ACC112 (cell line): ENCODE results near the gene KATNB1.
"Not testable (repeated sequence)": the region's sequence is repeated elsewhere in the genome, so short reads cannot be mapped to it uniquely, and the experiment has no call there.

Source experiments
- H2AFZ ChIP-seq: fragments of 200-600 bp; sonication (generic); one replicate; pipeline ENCODE4 v1.6.0; 2017; ENCODE audit warnings: antibody characterized with exemption, low read length; ENCODE audit not compliant: unreplicated experiment
- H3K27ac ChIP-seq: fragments of 200-600 bp; sonication (generic); 2 replicates; pipeline ENCODE4 v1.5.1; 2014; ENCODE audit warnings: low read depth, mild to moderate bottlenecking, antibody characterized with exemption, low read length, moderate library complexity
- H3K27me3 ChIP-seq: fragments of 200-600 bp; sonication (generic); 2 replicates; pipeline ENCODE4 v1.6.1; 2014; ENCODE audit warnings: mild to moderate bottlenecking, antibody characterized with exemption, low read length, moderate library complexity, mixed read lengths; ENCODE audit not compliant: insufficient read depth
- H3K36me3 ChIP-seq: fragments of 200-600 bp; sonication (generic); 2 replicates; pipeline ENCODE4 v1.6.1; 2016; ENCODE audit warnings: mild to moderate bottlenecking, antibody characterized with exemption, low read length, moderate library complexity, mixed read lengths; ENCODE audit not compliant: insufficient read depth
- H3K4me1 ChIP-seq: fragments of 200-600 bp; sonication (generic); one replicate; pipeline ENCODE4 v1.6.1; 2016; ENCODE audit warnings: low read length, mixed read lengths; ENCODE audit not compliant: insufficient read depth, unreplicated experiment, control insufficient read depth
- H3K4me3 ChIP-seq: fragments of 200-600 bp; sonication (generic); 2 replicates; pipeline ENCODE4 v1.5.1; 2014; ENCODE audit warnings: mild to moderate bottlenecking, low read depth, low read length
- H3K79me2 ChIP-seq: fragments of 200-600 bp; sonication (generic); one replicate; pipeline ENCODE4 v1.6.0; 2016; ENCODE audit warnings: low read length; ENCODE audit not compliant: control insufficient read depth, unreplicated experiment, insufficient read depth

The KATNB1 gene

GRCh38 chr16:57703416-57704010 lies 32.1 kb upstream of the KATNB1 start:
- Histone ChIP-seq H3K27ac (no peak overlapping the region), H3K79me2 (no peaks in the 10 kb centered on the region), H2AFZ (no peak overlapping the region), H3K4me3 (no peak overlapping the region), H3K27me3 (peaks cover 22% of the 10 kb centered on the region), H3K4me1 (no peaks in the 10 kb centered on the region), H3K36me3 (no peaks in the 10 kb centered on the region)

GRCh38 chr16:57704011-57704904 lies 31.3 kb upstream of the KATNB1 start:
- no peak overlapping the region for H2AFZ ChIP-seq
- no peaks in the 10 kb centered on the region for H3K4me1 ChIP-seq

GRCh38 chr16:57704905-57705852 lies 30.4 kb upstream of the KATNB1 start:
- no peak overlapping the region for H3K27ac ChIP-seq
- no peaks in the 10 kb centered on the region for H3K36me3 ChIP-seq
- no peaks in the 10 kb centered on the region for H3K4me1 ChIP-seq
- H3K27me3 ChIP-seq: peaks cover 35% of the 10 kb centered on the region
- H2AFZ ChIP-seq: no peak overlapping the region
- H3K4me3 ChIP-seq: no peak overlapping the region
- H3K79me2 ChIP-seq: no peaks in the 10 kb centered on the region

More at GRCh38 chr16:57704011-57704904, 31.3 kb upstream of the KATNB1 start:
- Histone ChIP-seq H3K27me3 (peaks cover 26% of the 10 kb centered on the region), H3K27ac (no peak overlapping the region), H3K4me3 (no peak overlapping the region), H3K36me3 (no peaks in the 10 kb centered on the region), H3K79me2 (no peaks in the 10 kb centered on the region)

- Histone ChIP-seq H3K27me3 (peaks cover 43% of the 10 kb centered on the region), H3K4me1 (no peaks in the 10 kb centered on the region), H3K36me3 (no peaks in the 10 kb centered on the region), H3K27ac (no peak overlapping the region), H3K4me3 (no peak overlapping the region), H2AFZ (no peak overlapping the region), H3K79me2 (no peaks in the 10 kb centered on the region)
Measured at GRCh38 chr16:57706717-57707116, 28.9 kb upstream of the KATNB1 start.

GRCh38 chr16:57707331-57707730 lies 28.2 kb upstream of the KATNB1 start:
- H2AFZ ChIP-seq: no peak overlapping the region
- peaks cover 43% of the 10 kb centered on the region for H3K27me3 ChIP-seq
- no peaks in the 10 kb centered on the region for H3K4me1 ChIP-seq
- H3K27ac ChIP-seq: no peak overlapping the region
- no peaks in the 10 kb centered on the region for H3K79me2 ChIP-seq
- no peaks in the 10 kb centered on the region for H3K36me3 ChIP-seq
- H3K4me3 ChIP-seq: no peak overlapping the region

GRCh38 chr16:57708168-57708567 lies 27.4 kb upstream of the KATNB1 start:
- peaks cover 48% of the 10 kb centered on the region for H3K27me3 ChIP-seq
- no peaks in the 10 kb centered on the region for H3K79me2 ChIP-seq
- H2AFZ ChIP-seq: no peak overlapping the region
- H3K27ac ChIP-seq: no peak overlapping the region
- no peaks in the 10 kb centered on the region for H3K4me1 ChIP-seq
- H3K4me3 ChIP-seq: no peak overlapping the region
- H3K36me3 ChIP-seq: no peaks in the 10 kb centered on the region

GRCh38 chr16:57709663-57710062 lies 25.9 kb upstream of the KATNB1 start:
- Histone ChIP-seq H3K4me3 (no peak overlapping the region), H3K36me3 (no peaks in the 10 kb centered on the region), H3K27ac (no peak overlapping the region), H2AFZ (no peak overlapping the region), H3K79me2 (no peaks in the 10 kb centered on the region), H3K4me1 (no peaks in the 10 kb centered on the region), H3K27me3 (peaks cover 60% of the 10 kb centered on the region)

GRCh38 chr16:57711346-57711745 lies 24.2 kb upstream of the KATNB1 start:
- H3K4me3 ChIP-seq: no peak overlapping the region
- peaks cover 66% of the 10 kb centered on the region for H3K27me3 ChIP-seq
- H2AFZ ChIP-seq: no peak overlapping the region
- H3K27ac ChIP-seq: no peak overlapping the region
- H3K36me3 ChIP-seq: no peaks in the 10 kb centered on the region
- no peaks in the 10 kb centered on the region for H3K79me2 ChIP-seq
- H3K4me1 ChIP-seq: no peaks in the 10 kb centered on the region

- Histone ChIP-seq H3K27ac (no peak overlapping the region), H3K36me3 (no peaks in the 10 kb centered on the region), H3K4me1 (no peaks in the 10 kb centered on the region), H3K4me3 (no peak overlapping the region), H3K27me3 (peaks cover 68% of the 10 kb centered on the region), H2AFZ (no peak overlapping the region), H3K79me2 (no peaks in the 10 kb centered on the region)
Measured at GRCh38 chr16:57711993-57712392, 23.6 kb upstream of the KATNB1 start.

GRCh38 chr16:57712569-57712968 lies 23.0 kb upstream of the KATNB1 start:
- not testable (repeated sequence) for H3K4me3 ChIP-seq, H3K4me1 ChIP-seq, H2AFZ ChIP-seq, H3K27ac ChIP-seq, H3K79me2 ChIP-seq, H3K36me3 ChIP-seq
- H3K27me3 ChIP-seq: peaks cover 62% of the 10 kb centered on the region
